HG03469 (cell line): Measurements from ENCODE around the gene TMEM163.
"Not testable (repeated sequence)": the region's sequence is repeated elsewhere in the genome, so short reads cannot be mapped to it uniquely, and the experiment has no call there.

Experiments
- ATAC-seq: cut with Tn5 transposase; IDR thresholded peaks from one replicate; pipeline ENCODE4 v1.9.1; 2021; ENCODE audit warnings: mild to moderate bottlenecking, moderate library complexity, moderate number of reproducible peaks; ENCODE audit not compliant: unreplicated experiment

The TMEM163 gene

GRCh38 chr2:134499307-134499926 is 219.4 kb downstream of the TMEM163 start:
- ATAC-seq: no peak

- no peak for ATAC-seq
Measured at GRCh38 chr2:134498654-134499053, 220.1 kb downstream of the TMEM163 start.

- ATAC-seq: no peak
Measured at GRCh38 chr2:134493797-134494196, 225.0 kb downstream of the TMEM163 start.

- ATAC-seq: no peak
Measured at GRCh38 chr2:134491771-134492441, 226.9 kb downstream of the TMEM163 start.

GRCh38 chr2:134491022-134491421 is 227.8 kb downstream of the TMEM163 start:
- no peak for ATAC-seq

GRCh38 chr2:134490559-134490958 is 228.2 kb downstream of the TMEM163 start:
- no peak for ATAC-seq

- no peak for ATAC-seq
Measured at GRCh38 chr2:134489732-134490384, 228.9 kb downstream of the TMEM163 start.

- no peak for ATAC-seq
Measured at GRCh38 chr2:134482766-134483340, 235.9 kb downstream of the TMEM163 start.

GRCh38 chr2:134482131-134482723 is 236.6 kb downstream of the TMEM163 start:
- no peak for ATAC-seq

GRCh38 chr2:134479696-134480330 is 239.0 kb downstream of the TMEM163 start:
- no peak for ATAC-seq

GRCh38 chr2:134476982-134477381 is 241.8 kb downstream of the TMEM163 start:
- not testable (repeated sequence) for ATAC-seq

- no peak for ATAC-seq
Measured at GRCh38 chr2:134470561-134471168, 248.1 kb downstream of the TMEM163 start.

GRCh38 chr2:134469516-134470115 is 249.2 kb downstream of the TMEM163 start:
- no peak for ATAC-seq

GRCh38 chr2:134468776-134469175 is 250.0 kb downstream of the TMEM163 start:
- ATAC-seq: no peak

GRCh38 chr2:134468164-134468563 is 250.6 kb downstream of the TMEM163 start:
- ATAC-seq: no peak

GRCh38 chr2:134466141-134466540 is 252.7 kb downstream of the TMEM163 start:
- no peak for ATAC-seq

GRCh38 chr2:134465228-134466105 is 253.3 kb downstream of the TMEM163 start:
- no peak for ATAC-seq

- ATAC-seq: no peak
Measured at GRCh38 chr2:134463699-134464022, 255.1 kb downstream of the TMEM163 start.
